Ecto neural progenitor cell (in vitro differentiated cells): Measurements from ENCODE around the gene PPP1R12A.
"Not testable (repeated sequence)": the region's sequence is repeated elsewhere in the genome, so short reads cannot be mapped to it uniquely, and the experiment has no call there.

ENCODE experiments used
- DNase-seq: peaks from one replicate; pipeline ENCODE4 v3.0.0-alpha.2; 2018; ENCODE audit warnings: low spot score

The PPP1R12A gene

GRCh38 chr12:79841248-79841877 lies 93.5 kb downstream of the PPP1R12A start:
- no peak for DNase-seq

- DNase-seq = no peak
These were observed 96.5 kb downstream of the PPP1R12A start for GRCh38 chr12:79838359-79838758.

GRCh38 chr12:79837575-79837974 lies 97.3 kb downstream of the PPP1R12A start:
- no peak for DNase-seq

- no peak for DNase-seq
These were observed 99.5 kb downstream of the PPP1R12A start for GRCh38 chr12:79835377-79835843.

DNA sequence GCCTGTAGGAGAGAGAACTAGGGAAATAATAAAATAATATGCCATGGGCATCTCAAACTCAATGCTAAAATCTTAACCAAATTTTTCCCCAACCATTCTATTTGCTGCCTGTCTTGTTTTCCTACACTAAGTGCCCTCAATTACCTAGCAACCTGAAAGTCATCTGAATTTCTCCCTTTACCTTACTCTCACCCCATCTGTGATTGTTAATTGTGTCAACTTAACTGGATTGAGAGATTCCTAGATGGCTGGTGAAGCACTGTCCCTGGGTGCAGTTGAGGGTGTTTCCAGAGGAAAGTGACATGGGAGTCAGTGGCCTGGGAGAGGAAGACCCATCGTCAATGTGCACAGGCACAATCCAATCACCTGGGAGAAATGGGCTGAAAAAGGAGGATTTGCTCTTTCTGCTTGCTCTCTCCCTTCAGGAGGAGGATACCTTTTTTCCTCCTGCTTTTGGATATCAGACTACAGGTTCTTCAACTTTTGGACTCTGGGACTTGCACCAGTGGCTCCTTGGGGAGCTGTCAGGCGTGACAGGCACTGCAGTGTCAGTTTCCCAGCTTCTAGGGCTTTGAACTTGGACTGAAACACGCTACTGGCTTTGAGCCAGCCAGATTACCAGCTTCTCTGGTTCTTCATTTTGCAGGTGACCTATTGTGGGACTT lies 100.1 kb downstream of the PPP1R12A start:
- DNase-seq = no peak

- no peak for DNase-seq
These were observed 104.5 kb downstream of the PPP1R12A start for GRCh38 chr12:79830440-79830839.

- no peak for DNase-seq
These were observed 106.0 kb downstream of the PPP1R12A start for GRCh38 chr12:79828924-79829323.

- DNase-seq = no peak
These were observed 107.4 kb downstream of the PPP1R12A start for GRCh38 chr12:79827484-79827883.

GRCh38 chr12:79826267-79827128 lies 108.4 kb downstream of the PPP1R12A start:
- DNase-seq = no peak

DNA sequence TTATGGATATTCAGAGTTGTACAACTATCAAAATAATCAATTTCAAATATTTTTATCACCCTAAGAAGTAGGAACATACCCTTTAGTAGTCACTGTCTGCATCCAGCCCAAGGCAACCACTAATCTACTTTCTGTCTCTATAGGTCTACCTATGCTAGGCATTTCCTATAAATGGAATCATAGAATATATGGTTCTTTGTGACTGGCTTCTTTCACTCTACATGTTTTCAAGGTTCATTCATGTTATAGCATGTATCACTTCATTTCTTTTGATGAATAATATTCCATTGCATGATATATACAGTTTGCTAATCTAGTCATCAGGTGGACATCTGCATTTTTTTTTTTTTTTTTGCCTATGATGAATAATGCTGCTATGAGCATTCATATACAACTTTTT lies 112.4 kb downstream of the PPP1R12A start:
- no peak for DNase-seq

DNA sequence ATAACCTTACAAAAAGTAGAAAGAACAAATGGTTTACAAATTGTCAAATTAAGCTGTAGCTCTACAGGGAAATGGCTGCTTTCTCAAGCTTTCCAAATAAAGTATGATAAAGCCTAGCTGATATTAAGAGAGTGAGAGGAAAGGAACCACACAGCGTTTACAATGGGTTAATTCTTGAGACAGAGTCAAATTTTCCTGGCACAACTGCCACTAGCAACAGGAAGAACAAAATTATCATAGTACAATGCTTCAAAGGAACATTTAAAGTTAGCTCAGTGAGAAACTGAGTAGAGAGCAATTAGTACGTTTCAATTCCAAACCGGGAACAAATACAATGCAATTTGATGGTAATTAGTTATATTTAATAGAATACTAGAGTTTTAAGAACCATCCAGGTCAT lies 116.0 kb downstream of the PPP1R12A start:
- DNase-seq = no peak

DNA sequence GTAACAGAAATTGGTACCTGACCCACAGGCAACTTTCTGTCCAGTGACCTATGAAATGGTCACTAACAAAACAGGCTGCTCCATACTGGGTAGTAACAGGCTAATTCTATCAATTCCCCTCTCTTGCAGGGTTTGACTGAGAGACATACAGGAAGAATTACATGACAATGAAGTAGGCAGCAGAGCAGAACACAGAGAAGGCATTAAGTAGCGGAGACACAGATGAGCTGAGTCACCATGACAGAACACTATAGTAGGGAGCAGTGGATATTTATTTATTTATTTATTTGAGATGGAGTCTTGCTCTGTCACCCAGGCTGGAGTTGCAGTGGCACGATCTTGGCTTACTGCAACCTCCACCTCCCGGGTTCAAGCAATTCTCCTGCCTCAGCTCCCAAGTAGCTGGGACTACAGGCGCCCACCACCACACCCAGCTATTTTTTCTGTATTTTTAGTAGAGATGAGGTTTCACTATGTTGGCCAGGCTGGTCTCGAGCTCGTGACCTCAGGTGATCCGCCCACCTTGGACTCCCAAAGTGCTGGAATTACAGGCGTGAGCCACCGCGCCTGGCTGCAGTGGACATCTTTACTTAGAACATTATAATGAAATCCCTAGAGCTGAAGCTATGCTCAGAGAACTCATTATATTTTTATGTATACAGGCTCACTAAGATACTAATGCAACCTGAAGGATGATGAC lies 150.4 kb downstream of the PPP1R12A start:
- DNase-seq = not testable (repeated sequence)

DNA sequence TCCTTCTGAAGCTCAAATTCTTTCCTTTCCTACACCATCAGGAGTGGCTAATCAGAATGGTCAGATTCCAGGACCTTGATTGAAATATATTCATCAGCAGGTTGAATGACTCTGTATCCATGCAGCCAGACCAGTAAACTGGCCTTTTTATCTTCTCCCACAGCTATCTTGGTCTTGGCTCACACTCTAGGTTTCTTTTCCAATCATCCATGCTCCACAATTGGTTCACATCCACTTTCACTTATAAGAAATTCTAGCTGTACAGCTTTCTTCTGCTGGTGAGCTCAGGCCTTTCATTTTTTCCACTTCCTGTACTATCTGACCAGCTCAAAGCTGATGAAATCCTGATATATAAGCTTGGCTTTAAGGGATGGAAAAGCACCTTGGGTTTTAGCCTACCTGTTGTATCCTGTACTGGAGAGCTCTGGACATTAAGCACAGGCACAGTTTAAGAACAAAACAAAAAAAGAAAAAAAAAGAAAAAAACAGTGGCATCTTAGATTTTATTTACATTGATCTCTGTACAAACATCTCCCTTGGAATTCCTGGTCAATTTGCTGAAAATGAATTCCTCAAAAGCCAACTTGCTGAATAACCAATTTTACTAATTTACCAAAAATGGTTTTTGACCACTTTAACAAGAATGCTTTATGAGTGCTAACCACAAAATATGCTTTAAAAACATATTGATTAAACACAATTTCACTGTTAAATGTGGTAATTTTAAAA lies 152.6 kb downstream of the PPP1R12A start:
- no peak for DNase-seq

- DNase-seq = no peak
These were observed 156.0 kb downstream of the PPP1R12A start for GRCh38 chr12:79778802-79779448.

DNA sequence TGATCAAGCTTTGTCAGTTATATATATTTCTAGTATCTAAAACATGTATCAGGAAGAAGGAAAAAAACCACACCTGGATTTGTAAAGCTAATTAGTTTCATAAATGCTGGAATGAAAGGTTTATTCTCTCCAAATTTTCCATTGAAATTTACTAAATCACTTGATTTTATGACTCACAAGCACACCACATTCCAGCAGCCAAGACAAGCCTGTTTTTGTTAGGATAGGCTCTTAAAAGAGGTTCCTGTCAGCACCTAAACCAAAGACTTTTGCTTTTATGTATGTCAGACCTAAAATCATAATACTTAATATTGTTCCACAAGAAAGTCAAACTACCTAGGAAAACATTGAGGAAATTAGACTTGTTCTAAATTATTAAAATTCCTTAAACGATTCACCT lies 158.8 kb downstream of the PPP1R12A start:
- no peak for DNase-seq

GRCh38 chr12:79775355-79776027 lies 159.4 kb downstream of the PPP1R12A start:
- DNase-seq = no peak

GRCh38 chr12:79773896-79774295 lies 161.0 kb downstream of the PPP1R12A start:
- DNase-seq = no peak

GRCh38 chr12:79769860-79770485 lies 164.9 kb downstream of the PPP1R12A start:
- DNase-seq = no peak

- DNase-seq = no peak
These were observed 165.6 kb downstream of the PPP1R12A start for GRCh38 chr12:79769189-79769859.
